GM19193 (cell line): ENCODE results near the gene PPP2R5A.

ENCODE experiments used
- POLR2A ChIP-seq: IDR thresholded peaks from 4 replicates; pipeline ENCODE4 v1.6.1; 2011; ENCODE audit not compliant: insufficient read depth, insufficient read length; ENCODE audit errors: extremely low read depth

The PPP2R5A gene

DNA sequence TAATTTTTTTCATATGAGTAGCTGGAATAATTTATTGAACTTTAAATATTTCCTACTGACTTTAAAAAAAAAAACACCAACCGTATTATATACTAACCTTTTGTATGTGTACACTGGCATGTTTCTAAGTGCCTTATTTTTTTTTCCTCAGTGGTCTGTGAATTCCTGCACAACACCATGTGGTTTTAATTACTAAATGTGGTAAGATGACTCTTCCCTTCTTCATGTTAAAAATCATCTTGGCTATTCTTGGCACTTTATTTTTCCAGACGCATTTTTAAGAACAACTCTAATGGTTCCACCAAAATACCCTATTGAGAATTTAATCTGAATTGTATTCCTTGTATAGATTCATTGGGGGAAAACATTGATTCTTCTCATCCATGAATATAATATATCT is 28.4 kb downstream of the PPP2R5A start:
- TF ChIP-seq POLR2A = no peak

- TF ChIP-seq POLR2A = no peak
These were observed 30.0 kb downstream of the PPP2R5A start for GRCh38 chr1:212315184-212315583.

DNA sequence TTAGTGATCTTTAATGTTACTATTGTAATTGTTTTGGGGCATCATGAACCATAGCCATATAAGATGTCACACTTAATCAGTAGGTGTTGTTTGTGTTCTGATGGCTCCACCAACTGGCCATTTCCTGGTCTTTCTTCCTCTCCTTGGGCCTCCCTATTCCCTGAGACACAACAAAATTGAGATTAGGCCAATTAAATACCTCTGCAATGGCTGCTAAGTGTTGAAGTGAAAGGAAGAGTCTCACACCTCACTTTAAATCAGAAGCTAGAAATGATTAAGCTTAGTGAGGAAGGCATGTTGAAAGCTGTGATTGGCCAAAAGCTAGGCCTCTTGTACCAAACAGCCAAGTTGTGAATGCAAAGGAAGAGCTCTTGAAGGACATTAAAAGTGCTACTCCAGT is 30.7 kb downstream of the PPP2R5A start:
- TF ChIP-seq POLR2A = no peak

GRCh38 chr1:212317916-212318315 is 32.7 kb downstream of the PPP2R5A start:
- no peak for TF ChIP-seq POLR2A

GRCh38 chr1:212323066-212323465 is 37.9 kb downstream of the PPP2R5A start:
- TF ChIP-seq POLR2A = no peak

- no peak for TF ChIP-seq POLR2A
These were observed 41.3 kb downstream of the PPP2R5A start for GRCh38 chr1:212326541-212326940.

- TF ChIP-seq POLR2A = no peak
These were observed 43.0 kb downstream of the PPP2R5A start for GRCh38 chr1:212328248-212328647.

- no peak for TF ChIP-seq POLR2A
These were observed 43.9 kb downstream of the PPP2R5A start for GRCh38 chr1:212329105-212329504.

DNA sequence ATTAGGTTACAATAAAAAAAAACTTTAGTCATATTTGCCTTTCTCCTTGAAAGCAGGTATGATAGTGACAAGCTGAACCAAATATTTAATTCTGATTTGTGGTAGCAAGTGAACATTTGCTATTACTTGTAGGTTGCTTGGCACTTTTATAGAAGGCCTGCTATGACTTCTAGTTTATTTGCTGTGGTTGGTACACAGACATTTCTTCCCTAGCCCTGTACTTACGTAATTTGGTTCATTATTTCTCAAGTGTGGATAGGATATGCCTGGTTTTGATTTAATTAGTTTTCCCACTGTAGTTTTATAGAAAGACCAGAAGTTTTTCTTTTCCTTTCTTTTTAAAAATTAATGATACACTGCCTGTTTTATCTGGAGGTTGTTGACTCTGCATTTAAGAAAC is 55.9 kb downstream of the PPP2R5A start:
- TF ChIP-seq POLR2A = no peak

GRCh38 chr1:212344905-212345304 is 59.7 kb downstream of the PPP2R5A start:
- no peak for TF ChIP-seq POLR2A

GRCh38 chr1:212346601-212347000 is 61.4 kb downstream of the PPP2R5A start:
- no peak for TF ChIP-seq POLR2A

- TF ChIP-seq POLR2A = no peak
These were observed 66.6 kb downstream of the PPP2R5A start for GRCh38 chr1:212351588-212352362.

GRCh38 chr1:212353181-212353580 is 68.0 kb downstream of the PPP2R5A start:
- TF ChIP-seq POLR2A = no peak

GRCh38 chr1:212354464-212354863 is 69.3 kb downstream of the PPP2R5A start:
- no peak for TF ChIP-seq POLR2A

DNA sequence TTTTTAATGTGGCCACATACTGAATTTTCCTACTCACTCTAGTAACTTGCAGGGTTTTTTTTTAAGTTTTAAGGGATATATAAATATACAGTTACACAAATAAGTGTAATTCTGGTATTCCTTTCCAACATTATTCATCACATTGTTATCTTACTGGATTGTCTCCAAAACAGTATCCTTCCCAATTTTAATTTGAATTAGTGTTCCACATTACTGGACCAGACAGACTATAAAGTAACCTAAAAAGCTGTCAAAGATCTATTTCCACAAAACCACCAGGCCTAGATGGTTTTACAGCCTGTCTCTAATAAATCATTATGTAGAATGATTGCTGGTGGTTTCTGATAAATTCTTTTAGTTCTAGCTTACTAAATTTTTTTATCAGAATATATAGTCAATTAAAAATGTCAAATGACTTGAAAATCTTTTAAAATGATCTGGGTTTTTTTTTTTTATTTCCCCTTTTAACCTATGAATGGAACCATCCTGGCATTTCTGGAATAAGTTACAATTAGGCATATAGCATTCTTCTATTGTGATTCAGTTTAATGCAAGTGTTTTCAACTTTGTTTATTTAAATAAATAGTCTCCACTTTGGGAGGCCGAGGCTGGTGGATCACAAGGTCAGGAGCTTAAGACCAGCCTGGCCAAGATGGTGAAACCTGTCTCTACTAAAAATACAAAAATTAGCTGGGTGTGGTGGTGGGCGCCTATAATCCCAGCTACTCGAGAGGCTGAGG is 70.2 kb downstream of the PPP2R5A start:
- no peak for TF ChIP-seq POLR2A
